ENCODE measurements around the gene UBE2C. TPM values are rescaled to one million over a fixed set of nuclear protein-coding genes. Genes with fewer than 3 reads are reported as not detected.

UBE2C gene
- total RNA-seq, 1 donor from 2014 or later: 17.2 TPM

- peaks cover 6% of the 10 kb centered on the region for H3K4me1 Mint-ChIP-seq (ENCODE audit: low read depth)
- no peak overlapping the region for H3K4me3 Mint-ChIP-seq (ENCODE audit: unreplicated experiment)
- no peaks in the 10 kb centered on the region for H3K9me3 Mint-ChIP-seq (ENCODE audit: low read depth)
- no peak for TF ChIP-seq CTCF (IDR thresholded peaks at IDR 0.05)
- DNase-seq (ENCODE audit: low spot score): no peak
- H3K36me3 Mint-ChIP-seq (ENCODE audit: low read depth): peaks cover 28% of the 10 kb centered on the region
- no peak overlapping the region for H3K27ac Mint-ChIP-seq (ENCODE audit: unreplicated experiment)
- H3K27me3 Mint-ChIP-seq (ENCODE audit: low read depth): no peaks in the 10 kb centered on the region
Measured at GRCh38 chr20:45801851-45802250, 10.6 kb upstream of the UBE2C start.

- Mint-ChIP-seq H3K36me3 (ENCODE audit: low read depth) (peaks cover 25% of the 10 kb centered on the region), H3K27ac (ENCODE audit: unreplicated experiment) (peak overlapping the region; percentile 1)
Measured at GRCh38 chr20:45810191-45810970, 2.1 kb upstream of the UBE2C start.

GRCh38 chr20:45813006-45813340 lies 529 bp downstream of the UBE2C start:
- TF ChIP-seq CTCF (IDR thresholded peaks at IDR 0.05): no peak
- Mint-ChIP-seq H3K9me3 (ENCODE audit: low read depth) (no peaks in the 10 kb centered on the region), H3K27me3 (ENCODE audit: low read depth) (no peaks in the 10 kb centered on the region), H3K36me3 (ENCODE audit: low read depth) (peaks cover 17% of the 10 kb centered on the region), H3K27ac (ENCODE audit: unreplicated experiment) (peak overlapping the region; percentile 58), H3K4me3 (ENCODE audit: unreplicated experiment) (peak overlapping the region; percentile 70), H3K4me1 (ENCODE audit: low read depth) (peaks cover 34% of the 10 kb centered on the region)
- no peak for DNase-seq (ENCODE audit: low spot score)

More at GRCh38 chr20:45810191-45810970, 2.1 kb upstream of the UBE2C start:
- DNase-seq (ENCODE audit: low spot score): no peak
- H3K9me3 Mint-ChIP-seq (ENCODE audit: low read depth): no peaks in the 10 kb centered on the region
- peaks cover 16% of the 10 kb centered on the region for H3K4me1 Mint-ChIP-seq (ENCODE audit: low read depth)
- no peak overlapping the region for H3K4me3 Mint-ChIP-seq (ENCODE audit: unreplicated experiment)
- no peak for TF ChIP-seq CTCF (IDR thresholded peaks at IDR 0.05)
- no peaks in the 10 kb centered on the region for H3K27me3 Mint-ChIP-seq (ENCODE audit: low read depth)

GRCh38 chr20:45813489-45813888 lies 1.0 kb downstream of the UBE2C start:
- H3K27me3 Mint-ChIP-seq (ENCODE audit: low read depth): no peaks in the 10 kb centered on the region
- no peak overlapping the region for H3K27ac Mint-ChIP-seq (ENCODE audit: unreplicated experiment)
- peaks cover 16% of the 10 kb centered on the region for H3K36me3 Mint-ChIP-seq (ENCODE audit: low read depth)
- H3K4me1 Mint-ChIP-seq (ENCODE audit: low read depth): peaks cover 38% of the 10 kb centered on the region
- H3K4me3 Mint-ChIP-seq (ENCODE audit: unreplicated experiment): peak overlapping the region; percentile 70
- TF ChIP-seq CTCF (IDR thresholded peaks at IDR 0.05): no peak
- no peak for DNase-seq (ENCODE audit: low spot score)
- H3K9me3 Mint-ChIP-seq (ENCODE audit: low read depth): no peaks in the 10 kb centered on the region

- peaks cover 42% of the 10 kb centered on the region for H3K4me1 Mint-ChIP-seq (ENCODE audit: low read depth)
- H3K9me3 Mint-ChIP-seq (ENCODE audit: low read depth): no peaks in the 10 kb centered on the region
- no peaks in the 10 kb centered on the region for H3K27me3 Mint-ChIP-seq (ENCODE audit: low read depth)
- H3K4me3 Mint-ChIP-seq (ENCODE audit: unreplicated experiment): no peak overlapping the region
- H3K36me3 Mint-ChIP-seq (ENCODE audit: low read depth): peaks cover 14% of the 10 kb centered on the region
- no peak overlapping the region for H3K27ac Mint-ChIP-seq (ENCODE audit: unreplicated experiment)
- no peak for TF ChIP-seq CTCF (IDR thresholded peaks at IDR 0.05)
- DNase-seq (ENCODE audit: low spot score): no peak
Measured at GRCh38 chr20:45814314-45814713, 1.9 kb downstream of the UBE2C start.
